ENCODE data around the gene FREM1. TPM values are rescaled to one million over a fixed set of nuclear protein-coding genes. Genes with fewer than 3 reads are reported as not detected.

FREM1 gene
- total RNA-seq, 3 donors from 2014 or later: 4.1 to 12.2 (median 4.3) TPM

GRCh38 chr9:14941501-14942405, 31.5 kb upstream of the FREM1 start:
- DNase-seq (ENCODE audit: low spot score in 2 of 2): no peak
- no peaks in the 10 kb centered on the region for H3K9me3 ChIP-seq

GRCh38 chr9:14939378-14939777, 29.1 kb upstream of the FREM1 start:
- Histone ChIP-seq H3K4me1 (no peaks in the 10 kb centered on the region), H3K9me3 (no peaks in the 10 kb centered on the region), H3K27ac (no peak overlapping the region), H3K4me3 (no peak overlapping the region), H3K36me3 (no peaks in the 10 kb centered on the region), H3K27me3 (no peaks in the 10 kb centered on the region)
- intact Hi-C loops (cut with DNase I; ENCODE audit: low total_unique reads): no loop called here
- no peak for DNase-seq (ENCODE audit: low spot score in 2 of 2)
- TF ChIP-seq POLR2AphosphoS5 (IDR thresholded peaks at IDR 0.05) (no peak), CTCF (IDR thresholded peaks at IDR 0.05) (no peak), POLR2A (IDR thresholded peaks at IDR 0.05) (no peak)

More at GRCh38 chr9:14941501-14942405, 31.5 kb upstream of the FREM1 start:
- H3K27me3 ChIP-seq: no peaks in the 10 kb centered on the region
- peak overlapping the region in 1 of 2 donors; percentile 30 for H3K27ac ChIP-seq
- intact Hi-C loops (cut with DNase I; ENCODE audit: low total_unique reads): no loop called here
- TF ChIP-seq POLR2AphosphoS5 (IDR thresholded peaks at IDR 0.05): no peak
- TF ChIP-seq POLR2A (IDR thresholded peaks at IDR 0.05): no peak
- no peak for TF ChIP-seq CTCF (IDR thresholded peaks at IDR 0.05)
- H3K4me1 ChIP-seq: no peaks in the 10 kb centered on the region
- no peaks in the 10 kb centered on the region for H3K36me3 ChIP-seq
- H3K4me3 ChIP-seq: no peak overlapping the region

GRCh38 chr9:14937216-14937615, 27.0 kb upstream of the FREM1 start:
- Histone ChIP-seq H3K27me3 (no peaks in the 10 kb centered on the region), H3K36me3 (no peaks in the 10 kb centered on the region), H3K4me1 (no peaks in the 10 kb centered on the region), H3K27ac (no peak overlapping the region), H3K4me3 (no peak overlapping the region), H3K9me3 (no peaks in the 10 kb centered on the region)
- no peak for DNase-seq (ENCODE audit: low spot score in 2 of 2)
- TF ChIP-seq CTCF (IDR thresholded peaks at IDR 0.05) (no peak), POLR2AphosphoS5 (IDR thresholded peaks at IDR 0.05) (no peak), POLR2A (IDR thresholded peaks at IDR 0.05) (no peak)
- intact Hi-C loops (cut with DNase I; ENCODE audit: low total_unique reads): no loop called here

- H3K9me3 ChIP-seq: no peaks in the 10 kb centered on the region
- no peaks in the 10 kb centered on the region for H3K27me3 ChIP-seq
- no peaks in the 10 kb centered on the region for H3K4me1 ChIP-seq
- no peak overlapping the region for H3K4me3 ChIP-seq
- peak overlapping the region in 1 of 2 donors; percentile 49 for H3K27ac ChIP-seq
- no peaks in the 10 kb centered on the region for H3K36me3 ChIP-seq
- TF ChIP-seq POLR2AphosphoS5 (IDR thresholded peaks at IDR 0.05) (no peak), POLR2A (IDR thresholded peaks at IDR 0.05) (no peak), CTCF (IDR thresholded peaks at IDR 0.05) (no peak)
- intact Hi-C loops (cut with DNase I; ENCODE audit: low total_unique reads): no loop called here
- DNase-seq (ENCODE audit: low spot score in 2 of 2): no peak
Observed at GRCh38 chr9:14936491-14936890, 26.3 kb upstream of the FREM1 start.

- Histone ChIP-seq H3K4me1 (no peaks in the 10 kb centered on the region), H3K9me3 (no peaks in the 10 kb centered on the region), H3K27ac (no peak overlapping the region), H3K36me3 (no peaks in the 10 kb centered on the region), H3K27me3 (no peaks in the 10 kb centered on the region), H3K4me3 (no peak overlapping the region)
- TF ChIP-seq POLR2A (IDR thresholded peaks at IDR 0.05): no peak
- TF ChIP-seq CTCF (IDR thresholded peaks at IDR 0.05): no peak
- no peak for TF ChIP-seq POLR2AphosphoS5 (IDR thresholded peaks at IDR 0.05)
- intact Hi-C loops (cut with DNase I; ENCODE audit: low total_unique reads): no loop called here
- no peak for DNase-seq (ENCODE audit: low spot score in 2 of 2)
Observed at GRCh38 chr9:14935964-14936363, 25.7 kb upstream of the FREM1 start.

Measured in breast epithelium (tissue), 4 donors.